Measurements from ENCODE around the gene SERPINA3.
"Not testable (repeated sequence)": the region's sequence is repeated elsewhere in the genome, so short reads cannot be mapped to it uniquely, and the experiment has no call there.

The SERPINA3 gene

DNA sequence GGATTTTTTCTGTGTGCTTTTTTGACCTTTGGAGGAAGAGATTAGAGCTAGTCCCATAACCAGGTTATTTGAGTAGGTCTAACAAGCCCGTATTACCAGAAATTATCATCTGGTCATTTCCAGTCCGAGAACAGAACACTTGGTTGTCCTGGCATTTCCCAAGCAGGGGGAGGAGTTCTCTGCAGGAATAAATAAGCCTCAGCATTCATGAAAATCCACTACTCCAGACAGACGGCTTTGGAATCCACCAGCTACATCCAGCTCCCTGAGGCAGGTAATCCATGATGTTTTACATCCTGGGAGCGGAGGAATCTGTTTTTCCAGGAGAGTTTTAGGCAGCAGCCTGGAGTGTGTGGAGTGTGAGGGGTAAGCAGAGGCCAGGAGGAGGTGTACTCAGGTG lies at the start of gene SERPINA3:
Gene SERPINA3 (plus strand): TSS at position 218 of the 400 bp plus-strand sequence. CDS start 2,051 bp downstream, outside the sequence.
- no peak for DNase-seq (ENCODE audit: low read depth)

- no peak for DNase-seq (ENCODE audit: low read depth)
Observed at GRCh38 chr14:94562941-94563883, 49.0 kb upstream of the SERPINA3 start.

GRCh38 chr14:94564381-94564780 lies 47.8 kb upstream of the SERPINA3 start:
- no peak for DNase-seq (ENCODE audit: low read depth)

GRCh38 chr14:94568186-94568585 lies 44.0 kb upstream of the SERPINA3 start:
- DNase-seq (ENCODE audit: low read depth): no peak

GRCh38 chr14:94569381-94570001 lies 42.7 kb upstream of the SERPINA3 start:
- no peak for DNase-seq (ENCODE audit: low read depth)

DNA sequence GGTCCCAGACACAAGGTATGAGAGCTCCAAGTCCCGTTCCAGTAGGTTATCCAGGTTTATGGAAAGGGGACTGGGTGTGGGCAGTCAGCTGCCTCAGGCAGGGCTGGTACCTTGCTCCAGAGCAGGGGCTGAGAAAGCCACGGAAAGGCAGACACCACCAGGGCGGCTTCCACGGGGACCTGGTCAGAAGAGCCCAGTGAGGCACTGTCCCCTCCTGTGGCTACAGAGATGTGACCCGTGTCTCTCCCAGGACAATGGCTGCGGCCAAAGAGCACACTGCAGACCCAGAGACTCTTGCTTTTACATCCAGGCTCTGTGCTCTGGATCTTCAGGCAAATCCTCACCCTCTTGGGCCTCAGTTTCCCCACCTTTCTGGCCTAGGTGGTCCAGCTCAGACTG lies 42.2 kb upstream of the SERPINA3 start:
- no peak for DNase-seq (ENCODE audit: low read depth)

DNA sequence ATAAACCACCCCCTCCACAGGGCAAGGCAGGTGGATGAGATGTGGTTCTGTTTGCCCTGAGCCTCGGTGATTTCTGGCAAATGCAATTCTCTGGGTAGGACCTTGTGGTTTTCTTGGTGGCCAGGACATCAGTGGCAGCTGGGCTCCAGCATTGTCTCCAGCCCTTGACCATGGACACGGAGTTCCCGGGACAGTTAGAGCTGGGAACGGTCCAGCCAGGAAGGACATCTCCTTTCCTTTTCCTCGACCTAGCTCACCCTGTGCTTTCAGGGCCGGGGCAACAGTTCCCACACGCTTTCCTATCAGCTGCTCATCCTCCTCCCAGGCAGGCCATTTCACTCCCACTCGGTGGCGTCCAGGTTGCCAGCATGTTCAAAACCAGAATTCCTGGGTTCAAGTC lies 41.8 kb upstream of the SERPINA3 start:
- DNase-seq (ENCODE audit: low read depth): no peak

GRCh38 chr14:94571395-94571794 lies 40.8 kb upstream of the SERPINA3 start:
- DNase-seq (ENCODE audit: low read depth): peak; percentile 31

DNA sequence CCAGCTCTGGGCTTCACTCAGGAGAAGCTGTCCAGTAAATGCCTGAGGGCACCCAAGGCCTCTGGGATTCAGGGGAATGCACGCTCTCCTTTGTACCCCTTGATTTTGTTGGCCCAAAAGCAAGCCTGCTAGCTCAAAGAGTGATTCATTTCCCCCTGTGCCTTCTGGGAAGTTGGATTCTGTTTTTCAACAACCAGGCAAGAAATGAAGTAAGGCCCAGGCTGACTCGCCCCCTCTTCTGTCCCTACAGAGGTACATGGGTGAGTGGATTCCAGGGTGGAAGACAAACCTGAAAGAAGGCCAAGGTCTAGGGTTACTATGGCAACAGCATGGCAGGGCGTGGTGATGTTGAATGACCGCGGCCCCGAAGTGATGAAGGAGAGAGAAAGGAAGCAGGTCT lies 40.2 kb upstream of the SERPINA3 start:
- DNase-seq (ENCODE audit: low read depth): peak; percentile 71

- DNase-seq (ENCODE audit: low read depth): no peak
Observed at GRCh38 chr14:94572637-94573303, 39.4 kb upstream of the SERPINA3 start.

DNA sequence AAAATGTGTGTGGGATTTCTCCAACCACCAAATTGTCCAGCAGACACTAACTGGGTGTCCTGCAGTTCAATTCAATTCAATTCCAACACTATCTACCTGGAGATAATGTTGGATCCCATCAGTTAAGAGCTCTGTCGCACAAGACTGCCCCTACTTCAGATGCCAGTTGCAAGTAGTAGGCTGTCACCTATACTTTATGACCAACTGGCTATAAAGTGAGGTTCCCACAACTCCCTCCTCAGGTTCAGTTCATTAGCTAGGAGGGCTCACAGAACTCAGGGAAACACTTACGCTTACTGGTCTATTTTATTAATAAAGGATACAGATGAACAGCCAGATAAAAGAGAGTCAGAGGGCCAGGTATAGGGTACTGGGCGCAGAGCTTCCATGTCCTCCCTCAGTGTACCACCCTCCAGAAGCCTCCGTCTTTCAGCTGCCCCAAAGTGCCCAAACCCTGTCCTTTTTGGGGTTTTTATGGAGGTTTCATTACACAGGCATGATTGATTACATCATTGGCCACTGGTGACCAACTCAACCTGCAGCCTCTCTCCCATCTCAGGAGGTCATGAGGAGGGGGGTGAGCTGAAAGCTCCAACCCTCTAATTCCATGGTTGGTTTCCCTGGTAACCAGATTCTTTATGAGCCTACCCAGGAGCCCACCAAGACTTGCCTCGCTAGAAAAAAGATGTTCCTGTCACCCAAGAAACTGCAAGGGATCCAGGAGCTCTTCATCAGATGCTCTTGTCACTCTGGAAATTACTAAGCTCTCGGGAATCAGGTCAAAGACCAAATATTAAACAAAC lies 38.5 kb upstream of the SERPINA3 start:
- no peak for DNase-seq (ENCODE audit: low read depth)

GRCh38 chr14:94574336-94574735 lies 37.9 kb upstream of the SERPINA3 start:
- DNase-seq (ENCODE audit: low read depth): no peak

- DNase-seq (ENCODE audit: low read depth): no peak
Observed at GRCh38 chr14:94575730-94576585, 36.2 kb upstream of the SERPINA3 start.

- DNase-seq (ENCODE audit: low read depth): not testable (repeated sequence)
Observed at GRCh38 chr14:94577472-94577871, 34.7 kb upstream of the SERPINA3 start.

DNA sequence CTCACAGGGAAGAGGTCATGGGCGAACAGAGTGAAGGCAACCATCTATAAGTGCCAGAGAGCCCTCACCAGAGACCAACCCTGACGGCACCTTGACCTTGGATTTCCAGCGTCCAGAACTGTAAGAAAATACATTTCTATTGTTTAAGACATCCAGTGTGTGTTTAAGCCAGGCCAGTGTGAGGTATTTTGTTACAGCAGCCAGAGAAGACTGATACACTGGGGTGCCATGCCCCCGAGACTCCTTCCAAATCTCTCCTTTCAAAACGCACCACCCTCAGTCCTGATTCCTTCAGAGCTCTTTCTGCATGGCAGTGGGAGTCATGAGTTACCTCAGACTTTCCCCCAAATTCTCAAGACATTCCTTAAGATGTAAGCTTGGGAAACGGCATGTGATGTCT lies 33.5 kb upstream of the SERPINA3 start:
- no peak for DNase-seq (ENCODE audit: low read depth)

DNA sequence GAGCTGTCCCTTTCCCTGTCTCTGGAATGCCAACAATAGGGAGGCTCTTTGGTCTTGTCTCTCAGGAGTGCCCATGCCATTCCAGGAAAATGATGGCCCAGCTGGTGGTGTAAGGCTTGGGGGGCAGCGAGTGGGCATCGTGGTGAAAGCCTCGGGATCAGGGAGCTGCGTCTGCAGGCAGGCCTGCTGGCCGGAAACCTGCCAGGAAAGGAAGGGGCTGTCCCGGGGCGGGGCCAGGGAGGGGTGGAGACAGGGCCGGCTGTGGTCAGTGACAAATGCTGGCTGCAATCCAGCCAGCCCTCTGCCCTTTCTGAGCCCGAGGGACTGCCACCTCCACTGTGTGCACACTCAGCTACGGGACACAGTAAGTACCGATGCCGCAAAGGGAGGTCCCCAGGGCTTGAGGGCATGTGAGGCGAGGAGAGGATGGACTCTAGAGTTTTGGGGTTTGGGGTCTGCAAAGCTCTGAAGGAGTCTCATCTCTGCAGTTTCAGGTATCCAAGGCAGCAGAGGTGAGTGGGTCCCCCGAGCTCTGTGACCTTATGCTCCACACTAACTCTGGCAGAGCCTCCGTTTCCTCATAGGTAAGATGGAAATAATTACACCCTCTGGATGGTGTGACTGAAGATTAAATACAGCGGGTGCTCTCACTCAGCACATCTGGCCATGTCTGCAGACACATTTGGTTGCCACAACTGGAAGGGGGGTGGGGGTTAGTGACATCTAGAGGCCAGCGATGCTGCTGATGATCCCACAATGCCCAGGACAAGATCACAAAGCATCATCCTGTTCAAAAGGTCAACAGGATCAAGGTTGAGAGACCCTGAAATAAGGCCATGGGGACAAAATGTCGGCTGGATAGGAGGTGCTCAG lies 30.8 kb upstream of the SERPINA3 start, which contains the start of gene SERPINA5:
Gene SERPINA5 (plus strand): TSS at position 300 of the 873 bp plus-strand sequence. CDS start 5,937 bp downstream, outside the sequence.
- DNase-seq (ENCODE audit: low read depth): no peak

DNA sequence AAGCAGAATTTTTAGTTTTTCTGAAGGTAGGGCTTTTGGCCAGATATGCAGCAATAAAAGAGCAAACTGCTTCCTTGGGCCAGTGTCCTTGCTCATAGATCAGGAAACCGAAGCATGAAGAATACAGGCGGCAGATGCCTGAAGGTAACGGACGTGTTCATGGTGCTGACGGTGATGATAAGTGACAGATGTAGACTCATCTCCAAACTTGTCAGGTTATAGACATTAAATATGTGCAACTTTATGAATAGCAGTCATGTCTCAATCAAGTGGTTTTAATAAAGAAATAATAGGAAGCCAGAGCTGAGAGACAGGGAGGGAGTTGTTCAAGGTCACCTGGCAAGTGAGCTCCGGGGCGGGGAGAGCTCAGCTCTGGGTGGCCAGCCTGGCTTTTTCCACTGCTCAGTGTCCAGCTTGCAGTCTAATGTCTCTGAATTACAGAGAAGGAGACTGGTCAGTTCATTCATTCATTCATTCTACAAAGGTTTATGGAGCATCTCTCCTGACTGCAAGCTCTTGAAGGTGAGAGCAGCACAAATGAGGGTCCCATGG lies 29.9 kb upstream of the SERPINA3 start:
- DNase-seq (ENCODE audit: low read depth): no peak

DNA sequence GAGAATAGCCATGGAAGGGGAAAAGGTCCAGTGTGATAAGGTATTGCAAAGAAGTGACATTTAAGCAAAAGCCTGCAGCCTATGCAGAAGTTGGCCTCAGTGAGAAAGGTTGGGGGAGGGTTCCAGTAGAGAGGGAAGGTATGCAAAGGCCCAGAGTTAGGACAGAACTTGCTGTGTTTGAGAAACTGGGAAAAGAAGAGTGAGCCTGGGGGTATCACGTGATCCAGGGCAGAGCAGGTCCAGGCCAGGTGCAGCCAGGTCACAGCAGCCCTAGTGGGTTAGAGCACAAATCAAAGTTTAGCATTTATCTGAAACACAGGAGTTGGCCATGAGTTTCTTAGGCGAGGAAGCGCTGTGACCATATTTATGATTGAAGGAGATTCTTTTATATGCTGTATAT lies 29.3 kb upstream of the SERPINA3 start:
- DNase-seq (ENCODE audit: low read depth): no peak

GRCh38 chr14:94583557-94583956 lies 28.6 kb upstream of the SERPINA3 start:
- no peak for DNase-seq (ENCODE audit: low read depth)
